Chondrocyte (in vitro differentiated cells): ENCODE data around the gene ASIC2. TPM values are rescaled to one million over a fixed set of nuclear protein-coding genes. Genes with fewer than 3 reads are reported as not detected.

Experiments
- DNase-seq: peaks from one replicate; pipeline ENCODE4 v3.0.0; 2021; ENCODE audit warnings: mixed read lengths, low spot score
- H3K27ac Mint-ChIP-seq: one replicate; pipeline ENCODE4 v1.8.0; 2021; ENCODE audit warnings: mild to moderate bottlenecking, moderate library complexity, mixed read lengths; ENCODE audit not compliant: unreplicated experiment
- H3K27me3 Mint-ChIP-seq: 2 replicates; pipeline ENCODE4 v1.8.0; 2021; ENCODE audit warnings: low read depth, mixed read lengths
- H3K36me3 Mint-ChIP-seq: 2 replicates; pipeline ENCODE4 v1.8.0; 2021; ENCODE audit warnings: low read depth, mixed read lengths
- H3K4me1 Mint-ChIP-seq: 2 replicates; pipeline ENCODE4 v1.8.0; 2021; ENCODE audit warnings: low read depth, mild to moderate bottlenecking, mixed read lengths
- H3K4me3 Mint-ChIP-seq: one replicate; pipeline ENCODE4 v1.8.0; 2021; ENCODE audit warnings: mild to moderate bottlenecking, moderate library complexity, mixed read lengths; ENCODE audit not compliant: unreplicated experiment
- H3K9me3 Mint-ChIP-seq: 2 replicates; pipeline ENCODE4 v1.8.0; 2021; ENCODE audit warnings: low read depth, mixed read lengths
- CTCF ChIP-seq: fragments of 200-600 bp; sonication (generic); IDR thresholded peaks from 2 replicates; pipeline ENCODE4 v1.5.0; 2021; ENCODE audit warnings: antibody characterized with exemption, mild to moderate bottlenecking, moderate library complexity
- total RNA-seq: library from RNA; stranded (reverse); gene quantifications from 3 replicates; pipeline ENCODE4 v1.2.1, GENCODE V29; 2021

ASIC2 gene
- total RNA-seq, 1 donor from 2014 or later: not detected

GRCh38 chr17:33316746-33317145 is 23.7 kb upstream of the ASIC2 start:
- H3K36me3 Mint-ChIP-seq: no peaks in the 10 kb centered on the region
- no peak for TF ChIP-seq CTCF
- H3K27ac Mint-ChIP-seq: no peak overlapping the region
- peaks cover 3% of the 10 kb centered on the region for H3K27me3 Mint-ChIP-seq
- H3K9me3 Mint-ChIP-seq: no peaks in the 10 kb centered on the region
- no peak overlapping the region for H3K4me3 Mint-ChIP-seq
- H3K4me1 Mint-ChIP-seq: no peaks in the 10 kb centered on the region
- DNase-seq: no peak

- Mint-ChIP-seq H3K9me3 (no peaks in the 10 kb centered on the region), H3K27me3 (peaks cover 20% of the 10 kb centered on the region), H3K36me3 (no peaks in the 10 kb centered on the region), H3K27ac (no peak overlapping the region), H3K4me1 (no peaks in the 10 kb centered on the region), H3K4me3 (no peak overlapping the region)
- no peak for DNase-seq
- TF ChIP-seq CTCF: no peak
Measured at GRCh38 chr17:33310296-33310695, 17.2 kb upstream of the ASIC2 start.

GRCh38 chr17:33303254-33303653 is 10.2 kb upstream of the ASIC2 start:
- H3K27me3 Mint-ChIP-seq: peaks cover 33% of the 10 kb centered on the region
- no peak for DNase-seq
- H3K36me3 Mint-ChIP-seq: no peaks in the 10 kb centered on the region
- no peaks in the 10 kb centered on the region for H3K4me1 Mint-ChIP-seq
- TF ChIP-seq CTCF: no peak
- no peaks in the 10 kb centered on the region for H3K9me3 Mint-ChIP-seq
- H3K27ac Mint-ChIP-seq: no peak overlapping the region
- no peak overlapping the region for H3K4me3 Mint-ChIP-seq

GRCh38 chr17:33302394-33302793 is 9.3 kb upstream of the ASIC2 start:
- DNase-seq: no peak
- TF ChIP-seq CTCF: no peak

GRCh38 chr17:33300241-33300640 is 7.1 kb upstream of the ASIC2 start:
- no peak for TF ChIP-seq CTCF
- H3K4me1 Mint-ChIP-seq: no peaks in the 10 kb centered on the region
- H3K36me3 Mint-ChIP-seq: no peaks in the 10 kb centered on the region
- H3K9me3 Mint-ChIP-seq: no peaks in the 10 kb centered on the region
- DNase-seq: no peak
- H3K4me3 Mint-ChIP-seq: no peak overlapping the region
- peaks cover 38% of the 10 kb centered on the region for H3K27me3 Mint-ChIP-seq
- H3K27ac Mint-ChIP-seq: no peak overlapping the region

More at GRCh38 chr17:33302394-33302793, 9.3 kb upstream of the ASIC2 start:
- Mint-ChIP-seq H3K36me3 (no peaks in the 10 kb centered on the region), H3K4me3 (no peak overlapping the region), H3K4me1 (no peaks in the 10 kb centered on the region), H3K27ac (no peak overlapping the region), H3K9me3 (no peaks in the 10 kb centered on the region), H3K27me3 (peaks cover 32% of the 10 kb centered on the region)
